GM23338 (cell line): Measurements from ENCODE around the gene B4GAT1.

Source experiments
- CREB1 ChIP-seq: fragments of 250-450 bp; sonication (Bioruptor Pico); IDR thresholded peaks from 2 replicates; pipeline ENCODE4 v1.5.0; 2020; ENCODE audit warnings: low read depth, mild to moderate bottlenecking, moderate library complexity
- ETS1 ChIP-seq: IDR thresholded peaks from 2 replicates; pipeline ENCODE4 v1.6.1; 2016; ENCODE audit warnings: antibody characterized with exemption
- EZH2 ChIP-seq: fragments of 200-600 bp; sonication (generic); IDR thresholded peaks from one replicate; pipeline ENCODE4 v1.8.0; 2017; ENCODE audit warnings: antibody characterized with exemption, mild to moderate bottlenecking, low read depth; ENCODE audit not compliant: unreplicated experiment
- EZH2phosphoT487 ChIP-seq: fragments of 200-600 bp; sonication (generic); IDR thresholded peaks from one replicate; pipeline ENCODE4 v1.8.1; 2018; ENCODE audit warnings: antibody characterized with exemption; ENCODE audit not compliant: unreplicated experiment
- JUNB ChIP-seq: IDR thresholded peaks from one replicate; pipeline ENCODE4 v1.6.1; 2016; ENCODE audit warnings: antibody characterized with exemption; ENCODE audit not compliant: unreplicated experiment
- NANOG ChIP-seq: IDR thresholded peaks from 2 replicates; pipeline ENCODE4 v1.6.1; 2016; ENCODE audit warnings: antibody characterized with exemption, borderline replicate concordance
- POLR2AphosphoS5 ChIP-seq: IDR thresholded peaks from 2 replicates; pipeline ENCODE4 v1.6.1; 2016; ENCODE audit warnings: antibody characterized with exemption, low read depth
- REST ChIP-seq: IDR thresholded peaks from one replicate; pipeline ENCODE4 v1.6.1; 2018; ENCODE audit warnings: antibody characterized with exemption; ENCODE audit not compliant: unreplicated experiment
- STAT1 ChIP-seq: IDR thresholded peaks from one replicate; pipeline ENCODE4 v1.6.1; 2016; ENCODE audit warnings: antibody characterized with exemption; ENCODE audit not compliant: unreplicated experiment
- ZNF331 ChIP-seq: fragments of 250-450 bp; sonication (Bioruptor Pico); IDR thresholded peaks from 2 replicates; pipeline ENCODE4 v1.5.0; 2020; ENCODE audit warnings: low read depth, mild to moderate bottlenecking, moderate library complexity
- ZNF462 ChIP-seq: fragments of 250-450 bp; sonication (Bioruptor Pico); IDR thresholded peaks from 2 replicates; pipeline ENCODE4 v1.5.0; 2020; ENCODE audit warnings: mild to moderate bottlenecking, moderate library complexity
- TF ChIP-seq, protein P1 (sequence below), 2 experiments: fragments of 200-600 bp in 1 of 2; sonication (generic) in 1 of 2; conservative IDR thresholded peaks; 2 replicates each; pipeline versions ENCODE4 v1.5.1 to v1.6.1; 2016 to 2017; ENCODE audit warnings: antibody characterized with exemption in 2 of 2, low read depth in 2 of 2, mild to moderate bottlenecking in 2 of 2, moderate library complexity in 1 of 2

- TF ChIP-seq EZH2phosphoT487 (no peak), POLR2AphosphoS5 (no peak), EZH2 (no peak), JUNB (no peak), CREB1 (no peak), REST (no peak), STAT1 (no peak), ETS1 (no peak), ZNF462 (CRISPR knock-in tag) (no peak), NANOG (no peak), ZNF331 (CRISPR knock-in tag) (no peak)
- TF ChIP-seq, protein P1, sequence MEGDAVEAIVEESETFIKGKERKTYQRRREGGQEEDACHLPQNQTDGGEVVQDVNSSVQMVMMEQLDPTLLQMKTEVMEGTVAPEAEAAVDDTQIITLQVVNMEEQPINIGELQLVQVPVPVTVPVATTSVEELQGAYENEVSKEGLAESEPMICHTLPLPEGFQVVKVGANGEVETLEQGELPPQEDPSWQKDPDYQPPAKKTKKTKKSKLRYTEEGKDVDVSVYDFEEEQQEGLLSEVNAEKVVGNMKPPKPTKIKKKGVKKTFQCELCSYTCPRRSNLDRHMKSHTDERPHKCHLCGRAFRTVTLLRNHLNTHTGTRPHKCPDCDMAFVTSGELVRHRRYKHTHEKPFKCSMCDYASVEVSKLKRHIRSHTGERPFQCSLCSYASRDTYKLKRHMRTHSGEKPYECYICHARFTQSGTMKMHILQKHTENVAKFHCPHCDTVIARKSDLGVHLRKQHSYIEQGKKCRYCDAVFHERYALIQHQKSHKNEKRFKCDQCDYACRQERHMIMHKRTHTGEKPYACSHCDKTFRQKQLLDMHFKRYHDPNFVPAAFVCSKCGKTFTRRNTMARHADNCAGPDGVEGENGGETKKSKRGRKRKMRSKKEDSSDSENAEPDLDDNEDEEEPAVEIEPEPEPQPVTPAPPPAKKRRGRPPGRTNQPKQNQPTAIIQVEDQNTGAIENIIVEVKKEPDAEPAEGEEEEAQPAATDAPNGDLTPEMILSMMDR (conservative IDR thresholded peaks at IDR 0.05; ENCODE audit: low read depth in 2 of 2) = peak; percentile 90 to 98
Measured at GRCh38 chr11:66386171-66387069, 39.0 kb upstream of the B4GAT1 start.
